Mucosa of stomach (tissue), 1 donor: ENCODE data around the gene SYT3.

Source experiments
- H3K27me3 ChIP-seq: one replicate; pipeline ENCODE4 v1.7.0; 2013; ENCODE audit warnings: mild to moderate bottlenecking, low read length; ENCODE audit not compliant: control insufficient read depth, insufficient read depth
- H3K36me3 ChIP-seq: one replicate; pipeline ENCODE4 v1.7.0; 2013; ENCODE audit warnings: low read length; ENCODE audit not compliant: control insufficient read depth, insufficient read depth
- H3K4me1 ChIP-seq: one replicate; pipeline ENCODE4 v1.7.0; 2013; ENCODE audit warnings: mild to moderate bottlenecking, low read length; ENCODE audit not compliant: control insufficient read depth, insufficient read depth
- H3K4me3 ChIP-seq: one replicate; pipeline ENCODE4 v1.7.0; 2013; ENCODE audit warnings: low read length
- H3K9ac ChIP-seq: one replicate; pipeline ENCODE4 v1.7.0; 2013; ENCODE audit warnings: mild to moderate bottlenecking, low read length, moderate library complexity
- H3K9me3 ChIP-seq: one replicate; pipeline ENCODE4 v1.7.0; 2013; ENCODE audit warnings: mild to moderate bottlenecking, low read length, moderate library complexity; ENCODE audit not compliant: control insufficient read depth
- donor health status: Pancreatic carcinoma.

SYT3 gene

GRCh38 chr19:50668879-50669278 lies 29.2 kb upstream of the SYT3 start:
- H3K36me3 ChIP-seq: no peaks in the 10 kb centered on the region
- H3K27me3 ChIP-seq: peaks cover 56% of the 10 kb centered on the region
- no peak overlapping the region for H3K9ac ChIP-seq
- no peaks in the 10 kb centered on the region for H3K9me3 ChIP-seq
- no peaks in the 10 kb centered on the region for H3K4me1 ChIP-seq
- no peak overlapping the region for H3K4me3 ChIP-seq

GRCh38 chr19:50668416-50668815 lies 28.7 kb upstream of the SYT3 start:
- H3K9ac ChIP-seq: no peak overlapping the region
- H3K4me3 ChIP-seq: no peak overlapping the region
- no peaks in the 10 kb centered on the region for H3K9me3 ChIP-seq
- H3K36me3 ChIP-seq: no peaks in the 10 kb centered on the region
- H3K4me1 ChIP-seq: no peaks in the 10 kb centered on the region
- peaks cover 56% of the 10 kb centered on the region for H3K27me3 ChIP-seq

- peaks cover 52% of the 10 kb centered on the region for H3K27me3 ChIP-seq
- H3K4me3 ChIP-seq: no peak overlapping the region
- H3K4me1 ChIP-seq: no peaks in the 10 kb centered on the region
- H3K9me3 ChIP-seq: no peaks in the 10 kb centered on the region
- H3K36me3 ChIP-seq: no peaks in the 10 kb centered on the region
- no peak overlapping the region for H3K9ac ChIP-seq
Observed at GRCh38 chr19:50667759-50668231, 28.1 kb upstream of the SYT3 start.

GRCh38 chr19:50667177-50667758 lies 27.6 kb upstream of the SYT3 start:
- H3K4me1 ChIP-seq: no peaks in the 10 kb centered on the region
- H3K36me3 ChIP-seq: no peaks in the 10 kb centered on the region
- H3K4me3 ChIP-seq: no peak overlapping the region
- H3K9me3 ChIP-seq: no peaks in the 10 kb centered on the region
- H3K27me3 ChIP-seq: peaks cover 50% of the 10 kb centered on the region
- no peak overlapping the region for H3K9ac ChIP-seq

GRCh38 chr19:50666346-50667176 lies 26.9 kb upstream of the SYT3 start:
- Histone ChIP-seq H3K4me1 (no peaks in the 10 kb centered on the region), H3K9ac (no peak overlapping the region), H3K27me3 (peaks cover 46% of the 10 kb centered on the region), H3K36me3 (no peaks in the 10 kb centered on the region), H3K4me3 (no peak overlapping the region), H3K9me3 (no peaks in the 10 kb centered on the region)

- Histone ChIP-seq H3K27me3 (peaks cover 40% of the 10 kb centered on the region), H3K36me3 (no peaks in the 10 kb centered on the region), H3K9ac (no peak overlapping the region), H3K4me3 (no peak overlapping the region), H3K9me3 (no peaks in the 10 kb centered on the region), H3K4me1 (no peaks in the 10 kb centered on the region)
Observed at GRCh38 chr19:50664204-50664603, 24.5 kb upstream of the SYT3 start.

GRCh38 chr19:50663482-50663790 lies 23.8 kb upstream of the SYT3 start:
- H3K36me3 ChIP-seq: no peaks in the 10 kb centered on the region
- H3K4me3 ChIP-seq: no peak overlapping the region
- peaks cover 45% of the 10 kb centered on the region for H3K27me3 ChIP-seq
- H3K9me3 ChIP-seq: no peaks in the 10 kb centered on the region
- no peak overlapping the region for H3K9ac ChIP-seq
- H3K4me1 ChIP-seq: peaks cover 5% of the 10 kb centered on the region

- Histone ChIP-seq H3K4me1 (peaks cover 5% of the 10 kb centered on the region), H3K4me3 (no peak overlapping the region), H3K36me3 (no peaks in the 10 kb centered on the region), H3K9ac (no peak overlapping the region), H3K27me3 (peaks cover 48% of the 10 kb centered on the region), H3K9me3 (no peaks in the 10 kb centered on the region)
Observed at GRCh38 chr19:50662651-50663481, 23.2 kb upstream of the SYT3 start.

GRCh38 chr19:50661766-50662650 lies 22.3 kb upstream of the SYT3 start:
- Histone ChIP-seq H3K9ac (no peak overlapping the region), H3K4me3 (no peak overlapping the region), H3K9me3 (no peaks in the 10 kb centered on the region), H3K27me3 (peaks cover 43% of the 10 kb centered on the region), H3K4me1 (peaks cover 5% of the 10 kb centered on the region), H3K36me3 (no peaks in the 10 kb centered on the region)

- Histone ChIP-seq H3K4me3 (no peak overlapping the region), H3K4me1 (peaks cover 5% of the 10 kb centered on the region), H3K27me3 (peaks cover 34% of the 10 kb centered on the region), H3K36me3 (no peaks in the 10 kb centered on the region), H3K9ac (no peak overlapping the region), H3K9me3 (no peaks in the 10 kb centered on the region)
Observed at GRCh38 chr19:50661023-50661422, 21.3 kb upstream of the SYT3 start.

- Histone ChIP-seq H3K9ac (no peak overlapping the region), H3K4me3 (no peak overlapping the region), H3K27me3 (peaks cover 29% of the 10 kb centered on the region), H3K4me1 (peaks cover 5% of the 10 kb centered on the region), H3K9me3 (no peaks in the 10 kb centered on the region), H3K36me3 (no peaks in the 10 kb centered on the region)
Observed at GRCh38 chr19:50660088-50660366, 20.3 kb upstream of the SYT3 start.
